Fibroblast of gingiva (primary cell): ENCODE measurements around the gene UPK3B.
"Not testable (repeated sequence)": the region's sequence is repeated elsewhere in the genome, so short reads cannot be mapped to it uniquely, and the experiment has no call there.

Source experiments
- DNase-seq: peaks from one replicate; pipeline ENCODE4 v3.0.0-alpha.2; 2011; ENCODE audit warnings: low read depth

Gene UPK3B

GRCh38 chr7:76509931-76510877 lies at the start of gene UPK3B:
Gene UPK3B (plus strand): TSS chr7:76510552. CDS start chr7:76510653, 101 bp downstream.
- DNase-seq, result no peak

- not testable (repeated sequence) for DNase-seq
Measured at GRCh38 chr7:76460767-76461166, 49.6 kb upstream of the UPK3B start.

- not testable (repeated sequence) for DNase-seq
Measured at GRCh38 chr7:76461464-76462101, 48.8 kb upstream of the UPK3B start, which contains the start of gene DTX2. Gene DTX2 (plus strand): TSS chr7:76461709. CDS start chr7:76480510, 18,801 bp downstream.

- not testable (repeated sequence) for DNase-seq
Measured at GRCh38 chr7:76462271-76462882, 48.0 kb upstream of the UPK3B start.

- not testable (repeated sequence) for DNase-seq
Measured at GRCh38 chr7:76464959-76465358, 45.4 kb upstream of the UPK3B start.

- not testable (repeated sequence) for DNase-seq
Measured at GRCh38 chr7:76465950-76466349, 44.4 kb upstream of the UPK3B start.

GRCh38 chr7:76467743-76468404 lies 42.5 kb upstream of the UPK3B start:
- DNase-seq, result not testable (repeated sequence)

- not testable (repeated sequence) for DNase-seq
Measured at GRCh38 chr7:76471556-76472221, 38.7 kb upstream of the UPK3B start.

GRCh38 chr7:76473097-76473496 lies 37.3 kb upstream of the UPK3B start:
- not testable (repeated sequence) for DNase-seq

GRCh38 chr7:76476280-76476679 lies 34.1 kb upstream of the UPK3B start:
- not testable (repeated sequence) for DNase-seq

GRCh38 chr7:76476742-76477474 lies 33.4 kb upstream of the UPK3B start:
- DNase-seq, result not testable (repeated sequence)

GRCh38 chr7:76479628-76480027 lies 30.7 kb upstream of the UPK3B start:
- DNase-seq, result not testable (repeated sequence)

GRCh38 chr7:76480403-76481253 lies 29.7 kb upstream of the UPK3B start:
- DNase-seq, result not testable (repeated sequence)

GRCh38 chr7:76482660-76483059 lies 27.7 kb upstream of the UPK3B start:
- not testable (repeated sequence) for DNase-seq

- not testable (repeated sequence) for DNase-seq
Measured at GRCh38 chr7:76483081-76483480, 27.3 kb upstream of the UPK3B start.

GRCh38 chr7:76484456-76484855 lies 25.9 kb upstream of the UPK3B start:
- DNase-seq, result not testable (repeated sequence)

GRCh38 chr7:76485822-76486610 lies 24.3 kb upstream of the UPK3B start:
- DNase-seq, result not testable (repeated sequence)

- DNase-seq, result not testable (repeated sequence)
Measured at GRCh38 chr7:76486618-76487017, 23.7 kb upstream of the UPK3B start.

- DNase-seq, result not testable (repeated sequence)
Measured at GRCh38 chr7:76487969-76488368, 22.4 kb upstream of the UPK3B start.
